ENCODE results near the gene CTSC. TPM values are rescaled to one million over a fixed set of nuclear protein-coding genes. Genes with fewer than 3 reads are reported as not detected.
"Not testable (repeated sequence)": the region's sequence is repeated elsewhere in the genome, so short reads cannot be mapped to it uniquely, and the experiment has no call there.

Gene CTSC
- polyA plus RNA-seq, 10 donors, result 42.2 to 98.9 (median 47.8) TPM

GRCh38 chr11:88288560-88288959 is 49.0 kb downstream of the CTSC start:
- DNase-seq, result no peak

GRCh38 chr11:88284336-88285050 is 53.0 kb downstream of the CTSC start:
- peak; percentile 73 to 88 (median 73) for DNase-seq

- peak in 1 of 3 donors; percentile 50 for DNase-seq
These were observed 54.6 kb downstream of the CTSC start for GRCh38 chr11:88282747-88283515.

- peak in 1 of 3 donors; percentile 28 for DNase-seq
These were observed 56.2 kb downstream of the CTSC start for GRCh38 chr11:88281317-88281712.

- DNase-seq, result peak in 1 of 3 donors; percentile 54
These were observed 56.7 kb downstream of the CTSC start for GRCh38 chr11:88280673-88281316.

GRCh38 chr11:88277349-88277915 is 60.1 kb downstream of the CTSC start:
- DNase-seq, result no peak

GRCh38 chr11:88275636-88276035 is 61.9 kb downstream of the CTSC start:
- DNase-seq, result no peak

- DNase-seq, result no peak
These were observed 70.6 kb downstream of the CTSC start for GRCh38 chr11:88266919-88267318.

GRCh38 chr11:88266157-88266556 is 71.4 kb downstream of the CTSC start:
- no peak for DNase-seq

- DNase-seq, result no peak
These were observed 78.1 kb downstream of the CTSC start for GRCh38 chr11:88259431-88259830.

GRCh38 chr11:88252208-88252607 is 85.3 kb downstream of the CTSC start:
- DNase-seq, result no peak

- peak in 2 of 3 donors; percentile 3 to 17 for DNase-seq
These were observed 86.8 kb downstream of the CTSC start for GRCh38 chr11:88250566-88251242.

GRCh38 chr11:88249706-88250105 is 87.8 kb downstream of the CTSC start:
- no peak for DNase-seq

GRCh38 chr11:88246696-88247095 is 90.8 kb downstream of the CTSC start:
- DNase-seq, result peak in 1 of 3 donors; percentile 66

GRCh38 chr11:88245576-88245975 is 92.0 kb downstream of the CTSC start:
- DNase-seq, result not testable (repeated sequence)

Other genes with a start within 250 kb of the CTSC start
- 1 to 10 TPM; 1.3 to 7.1 (median 1.5) TPM for gene RAB38, start 162.3 kb downstream of the CTSC start, polyA plus RNA-seq (ENCODE audit: insufficient read length in 10 of 10)